ENCODE measurements around the gene ALKBH1. TPM values are rescaled to one million over a fixed set of nuclear protein-coding genes. Genes with fewer than 3 reads are reported as not detected.
A peak's percentile ranks its signal among the peaks of the same experiment; 100 is the strongest.

ALKBH1 gene
- total and polyA plus RNA-seq, 2 donors (not counting 1 experiment from before 2014, with no cell fraction given) = 11.5 to 12.1 TPM

DNA sequence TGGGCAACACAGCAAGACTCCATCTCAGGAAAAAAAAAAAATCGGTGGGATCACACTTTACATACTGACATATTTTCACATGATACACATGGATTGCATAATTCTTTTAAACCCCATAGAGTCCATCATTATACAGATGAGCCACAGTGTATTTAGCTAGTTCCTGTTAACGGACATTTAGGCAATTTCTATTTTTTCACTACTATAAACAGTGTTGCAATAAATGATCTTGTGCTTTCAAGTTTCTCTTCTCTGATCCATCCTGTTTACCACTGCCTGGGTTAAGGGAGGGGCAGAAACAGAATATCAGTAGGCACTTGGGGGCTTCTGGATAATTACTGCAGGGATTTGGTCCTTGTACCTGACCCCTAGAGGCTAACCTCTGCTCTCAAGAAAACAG lies 48.0 kb downstream of the ALKBH1 start:
- H3K36me3 ChIP-seq (ENCODE audit: control insufficient read depth, insufficient read depth, low read length) = no peaks in the 10 kb centered on the region
- H3K4me2 ChIP-seq (ENCODE audit: extremely low read depth, insufficient read depth, low read length) = no peak overlapping the region
- H3K27me3 ChIP-seq (ENCODE audit: control insufficient read depth, insufficient read depth, low read length) = no peaks in the 10 kb centered on the region
- no peaks in the 10 kb centered on the region for H3K4me1 ChIP-seq (ENCODE audit: control insufficient read depth, extremely low read depth, insufficient read depth, low read length)
- H3K9ac ChIP-seq (ENCODE audit: insufficient read depth, low read length) = no peak overlapping the region
- no peak overlapping the region for H3K4me3 ChIP-seq (replicated peaks in 1 of 4; ENCODE audit: control extremely low read depth in 1 of 4, insufficient read depth in 1 of 4, low read depth in 3 of 4, low read length in 4 of 4)
- H4K20me1 ChIP-seq (ENCODE audit: control insufficient read depth, extremely low read depth, insufficient read depth, low read length) = no peaks in the 10 kb centered on the region
- TF ChIP-seq EZH2 (IDR thresholded peaks at IDR 0.05; ENCODE audit: low read length, missing control alignments) = no peak
- TF ChIP-seq, protein P1, sequence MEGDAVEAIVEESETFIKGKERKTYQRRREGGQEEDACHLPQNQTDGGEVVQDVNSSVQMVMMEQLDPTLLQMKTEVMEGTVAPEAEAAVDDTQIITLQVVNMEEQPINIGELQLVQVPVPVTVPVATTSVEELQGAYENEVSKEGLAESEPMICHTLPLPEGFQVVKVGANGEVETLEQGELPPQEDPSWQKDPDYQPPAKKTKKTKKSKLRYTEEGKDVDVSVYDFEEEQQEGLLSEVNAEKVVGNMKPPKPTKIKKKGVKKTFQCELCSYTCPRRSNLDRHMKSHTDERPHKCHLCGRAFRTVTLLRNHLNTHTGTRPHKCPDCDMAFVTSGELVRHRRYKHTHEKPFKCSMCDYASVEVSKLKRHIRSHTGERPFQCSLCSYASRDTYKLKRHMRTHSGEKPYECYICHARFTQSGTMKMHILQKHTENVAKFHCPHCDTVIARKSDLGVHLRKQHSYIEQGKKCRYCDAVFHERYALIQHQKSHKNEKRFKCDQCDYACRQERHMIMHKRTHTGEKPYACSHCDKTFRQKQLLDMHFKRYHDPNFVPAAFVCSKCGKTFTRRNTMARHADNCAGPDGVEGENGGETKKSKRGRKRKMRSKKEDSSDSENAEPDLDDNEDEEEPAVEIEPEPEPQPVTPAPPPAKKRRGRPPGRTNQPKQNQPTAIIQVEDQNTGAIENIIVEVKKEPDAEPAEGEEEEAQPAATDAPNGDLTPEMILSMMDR (conservative IDR thresholded peaks at IDR 0.05 in 1 of 2, IDR thresholded peaks at IDR 0.05 in 1 of 2; ENCODE audit: low read depth in 1 of 2, low read length in 2 of 2) = no peak
- H3K27ac ChIP-seq (ENCODE audit: insufficient read depth, low read length) = no peak overlapping the region
- no peaks in the 10 kb centered on the region for H3K79me2 ChIP-seq (ENCODE audit: control insufficient read depth, insufficient read depth, low read length)
- peak in 1 of 2 donors; percentile 14 for DNase-seq (ENCODE audit: low read depth in 2 of 2)
- no peaks in the 10 kb centered on the region for H3K9me3 ChIP-seq (ENCODE audit: control insufficient read depth, insufficient read depth, low read depth, low read length)
- no peak overlapping the region for H2AFZ ChIP-seq (ENCODE audit: low read length)

DNA sequence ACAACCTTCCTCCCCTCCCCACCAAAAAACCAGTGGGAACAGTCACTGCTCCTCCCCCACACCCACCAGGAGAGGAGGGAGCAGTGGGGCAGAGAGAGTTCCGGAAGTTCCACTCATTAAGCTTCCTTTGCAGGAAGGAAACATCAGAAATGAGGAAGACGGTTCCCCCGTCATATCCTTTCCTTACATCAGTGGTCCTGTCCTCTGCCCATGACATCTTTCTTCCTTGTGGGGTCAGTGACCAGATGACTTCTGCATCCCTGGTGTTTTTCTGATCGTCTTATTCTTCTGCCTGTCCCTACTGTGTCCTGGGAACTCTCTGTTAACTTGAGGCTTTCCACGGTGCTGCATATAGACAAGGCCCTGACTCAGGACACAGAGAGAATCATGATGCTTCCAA lies 50.5 kb downstream of the ALKBH1 start:
- no peak for DNase-seq (ENCODE audit: low read depth in 2 of 2)
- H3K4me3 ChIP-seq (replicated peaks in 1 of 4; ENCODE audit: control extremely low read depth in 1 of 4, insufficient read depth in 1 of 4, low read depth in 3 of 4, low read length in 4 of 4) = no peak overlapping the region
- H4K20me1 ChIP-seq (ENCODE audit: control insufficient read depth, extremely low read depth, insufficient read depth, low read length) = no peaks in the 10 kb centered on the region
- no peak overlapping the region for H3K27ac ChIP-seq (ENCODE audit: insufficient read depth, low read length)
- H3K4me2 ChIP-seq (ENCODE audit: extremely low read depth, insufficient read depth, low read length) = no peak overlapping the region
- no peaks in the 10 kb centered on the region for H3K9me3 ChIP-seq (ENCODE audit: control insufficient read depth, insufficient read depth, low read depth, low read length)
- H3K4me1 ChIP-seq (ENCODE audit: control insufficient read depth, extremely low read depth, insufficient read depth, low read length) = no peaks in the 10 kb centered on the region
- H3K36me3 ChIP-seq (ENCODE audit: control insufficient read depth, insufficient read depth, low read length) = no peaks in the 10 kb centered on the region
- H3K27me3 ChIP-seq (ENCODE audit: control insufficient read depth, insufficient read depth, low read length) = no peaks in the 10 kb centered on the region
- TF ChIP-seq, protein P1 (conservative IDR thresholded peaks at IDR 0.05 in 1 of 2, IDR thresholded peaks at IDR 0.05 in 1 of 2; ENCODE audit: low read depth in 1 of 2, low read length in 2 of 2) = no peak
- no peak for TF ChIP-seq EZH2 (IDR thresholded peaks at IDR 0.05; ENCODE audit: low read length, missing control alignments)
- H3K79me2 ChIP-seq (ENCODE audit: control insufficient read depth, insufficient read depth, low read length) = no peaks in the 10 kb centered on the region
- peak overlapping the region; percentile 57 for H2AFZ ChIP-seq (ENCODE audit: low read length)
- no peak overlapping the region for H3K9ac ChIP-seq (ENCODE audit: insufficient read depth, low read length)

DNA sequence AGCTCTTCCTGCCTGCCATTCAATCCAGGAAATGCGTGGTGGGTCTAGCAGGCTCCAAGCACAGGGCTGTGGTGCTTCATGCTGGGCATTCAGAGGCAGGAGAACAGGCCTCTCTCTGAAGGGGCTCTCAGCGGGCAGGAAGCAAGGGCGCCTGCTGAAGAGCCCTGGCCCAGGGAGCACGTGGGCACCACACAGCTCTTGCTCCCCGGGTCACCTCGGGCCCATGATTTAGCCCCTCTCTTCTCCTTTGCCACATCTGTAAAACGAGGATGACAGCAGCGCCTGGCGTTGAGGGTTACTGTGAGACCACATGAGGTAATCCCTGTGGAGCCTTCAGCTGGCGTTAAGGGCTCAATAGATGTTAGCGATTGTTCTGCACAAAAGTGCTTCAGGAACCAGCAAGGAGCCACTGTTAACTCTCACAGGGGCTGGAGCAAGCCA lies 53.8 kb downstream of the ALKBH1 start:
- Histone ChIP-seq H3K4me2 (ENCODE audit: extremely low read depth, insufficient read depth, low read length) (no peak overlapping the region), H4K20me1 (ENCODE audit: control insufficient read depth, extremely low read depth, insufficient read depth, low read length) (no peaks in the 10 kb centered on the region), H3K4me3 (replicated peaks in 1 of 4; ENCODE audit: control extremely low read depth in 1 of 4, insufficient read depth in 1 of 4, low read depth in 3 of 4, low read length in 4 of 4) (no peak overlapping the region), H3K9ac (ENCODE audit: insufficient read depth, low read length) (no peak overlapping the region), H3K27me3 (ENCODE audit: control insufficient read depth, insufficient read depth, low read length) (no peaks in the 10 kb centered on the region), H3K4me1 (ENCODE audit: control insufficient read depth, extremely low read depth, insufficient read depth, low read length) (no peaks in the 10 kb centered on the region), H3K27ac (ENCODE audit: insufficient read depth, low read length) (no peak overlapping the region), H3K36me3 (ENCODE audit: control insufficient read depth, insufficient read depth, low read length) (no peaks in the 10 kb centered on the region), H3K9me3 (ENCODE audit: control insufficient read depth, insufficient read depth, low read depth, low read length) (no peaks in the 10 kb centered on the region), H2AFZ (ENCODE audit: low read length) (no peak overlapping the region), H3K79me2 (ENCODE audit: control insufficient read depth, insufficient read depth, low read length) (no peaks in the 10 kb centered on the region)
- TF ChIP-seq, protein P1 (conservative IDR thresholded peaks at IDR 0.05 in 1 of 2, IDR thresholded peaks at IDR 0.05 in 1 of 2; ENCODE audit: low read depth in 1 of 2, low read length in 2 of 2) = no peak
- TF ChIP-seq EZH2 (IDR thresholded peaks at IDR 0.05; ENCODE audit: low read length, missing control alignments) = no peak
- DNase-seq (ENCODE audit: low read depth in 2 of 2) = no peak
